Nephron (organoid): ENCODE measurements around the gene CCK.
A peak's percentile ranks its signal among the peaks of the same experiment; 100 is the strongest.

Experiments
- H3K27ac Mint-ChIP-seq, 3 experiments: 2 replicates each; pipeline ENCODE4 v1.8.0; 2020; ENCODE audit warnings: mixed read lengths in 3 of 3, mild to moderate bottlenecking in 2 of 3, moderate library complexity in 1 of 3
- H3K27me3 Mint-ChIP-seq: 2 replicates; pipeline ENCODE4 v1.8.0; 2021; ENCODE audit warnings: low read depth, mild to moderate bottlenecking, moderate library complexity, mixed read lengths
- H3K36me3 Mint-ChIP-seq: 2 replicates; pipeline ENCODE4 v1.8.0; 2020; ENCODE audit warnings: low read depth, mixed read lengths
- H3K4me1 Mint-ChIP-seq: 2 replicates; pipeline ENCODE4 v1.8.0; 2020; ENCODE audit warnings: mixed read lengths
- H3K4me3 Mint-ChIP-seq, 3 experiments: 2 replicates each; pipeline ENCODE4 v1.8.0; 2020; ENCODE audit warnings: mild to moderate bottlenecking in 3 of 3, mixed read lengths in 3 of 3, moderate library complexity in 2 of 3
- H3K9me3 Mint-ChIP-seq: 2 replicates; pipeline ENCODE4 v1.8.0; 2020; ENCODE audit warnings: mixed read lengths
- TF ChIP-seq, protein P1 (sequence below), 3 experiments: fragments of 200-600 bp; sonication (generic); IDR thresholded peaks; one replicate each; pipeline ENCODE4 v1.5.0; 2021; ENCODE audit warnings: antibody characterized with exemption in 3 of 3; ENCODE audit not compliant: unreplicated experiment in 3 of 3

Gene CCK

DNA sequence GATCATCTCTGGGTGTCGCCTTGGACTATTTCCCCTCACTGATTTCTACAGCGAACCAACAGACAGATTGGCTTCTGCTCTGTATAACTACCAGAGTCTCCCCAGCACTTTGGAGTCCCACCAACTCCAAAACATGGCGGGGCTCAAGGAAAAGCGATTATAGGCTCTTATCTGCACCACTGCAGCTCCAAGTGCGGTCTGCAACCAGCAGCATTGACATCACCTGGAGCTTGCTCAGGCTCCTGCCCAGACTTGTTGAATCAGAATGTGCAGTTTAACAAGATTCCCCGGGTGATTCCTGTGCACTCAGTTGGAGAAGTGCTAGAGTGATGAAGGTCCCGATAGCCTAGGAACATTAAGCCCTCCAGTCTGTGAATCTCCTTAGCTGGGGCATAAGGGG lies 9.0 kb downstream of the CCK start:
- peaks cover 54% of the 10 kb centered on the region for H3K27me3 Mint-ChIP-seq
- H3K27ac Mint-ChIP-seq, result no peak overlapping the region
- TF ChIP-seq, protein P1, sequence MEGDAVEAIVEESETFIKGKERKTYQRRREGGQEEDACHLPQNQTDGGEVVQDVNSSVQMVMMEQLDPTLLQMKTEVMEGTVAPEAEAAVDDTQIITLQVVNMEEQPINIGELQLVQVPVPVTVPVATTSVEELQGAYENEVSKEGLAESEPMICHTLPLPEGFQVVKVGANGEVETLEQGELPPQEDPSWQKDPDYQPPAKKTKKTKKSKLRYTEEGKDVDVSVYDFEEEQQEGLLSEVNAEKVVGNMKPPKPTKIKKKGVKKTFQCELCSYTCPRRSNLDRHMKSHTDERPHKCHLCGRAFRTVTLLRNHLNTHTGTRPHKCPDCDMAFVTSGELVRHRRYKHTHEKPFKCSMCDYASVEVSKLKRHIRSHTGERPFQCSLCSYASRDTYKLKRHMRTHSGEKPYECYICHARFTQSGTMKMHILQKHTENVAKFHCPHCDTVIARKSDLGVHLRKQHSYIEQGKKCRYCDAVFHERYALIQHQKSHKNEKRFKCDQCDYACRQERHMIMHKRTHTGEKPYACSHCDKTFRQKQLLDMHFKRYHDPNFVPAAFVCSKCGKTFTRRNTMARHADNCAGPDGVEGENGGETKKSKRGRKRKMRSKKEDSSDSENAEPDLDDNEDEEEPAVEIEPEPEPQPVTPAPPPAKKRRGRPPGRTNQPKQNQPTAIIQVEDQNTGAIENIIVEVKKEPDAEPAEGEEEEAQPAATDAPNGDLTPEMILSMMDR (IDR thresholded peaks at IDR 0.05; ENCODE audit: unreplicated experiment in 3 of 3), result no peak
- no peaks in the 10 kb centered on the region for H3K9me3 Mint-ChIP-seq
- no peaks in the 10 kb centered on the region for H3K4me1 Mint-ChIP-seq
- H3K36me3 Mint-ChIP-seq, result no peaks in the 10 kb centered on the region
- no peak overlapping the region for H3K4me3 Mint-ChIP-seq

- H3K27me3 Mint-ChIP-seq, result peaks cover 47% of the 10 kb centered on the region
Measured at GRCh38 chr3:42256135-42256819, 9.7 kb downstream of the CCK start.

DNA sequence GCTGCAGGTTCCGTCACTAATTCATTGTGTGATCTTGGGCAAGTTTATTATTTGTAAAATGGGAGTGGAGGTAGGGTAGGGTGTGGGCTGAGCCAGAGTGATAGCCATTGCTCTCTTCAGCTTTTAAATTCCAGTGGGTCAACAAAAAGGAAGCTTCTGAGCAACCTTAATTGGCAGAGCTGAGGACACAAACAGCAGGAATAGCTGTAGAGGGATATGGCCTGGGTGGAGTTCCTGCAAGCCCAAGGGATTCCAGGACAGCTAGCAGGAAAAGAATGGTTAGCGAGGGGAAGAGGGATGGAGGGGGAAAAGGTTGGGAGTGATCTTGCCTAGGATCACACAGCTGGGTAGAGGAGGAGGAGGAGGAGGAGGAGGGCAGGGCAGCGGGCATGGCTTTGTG lies 11.4 kb downstream of the CCK start:
- H3K4me1 Mint-ChIP-seq, result no peaks in the 10 kb centered on the region
- TF ChIP-seq, protein P1 (IDR thresholded peaks at IDR 0.05; ENCODE audit: unreplicated experiment in 3 of 3), result no peak
- H3K9me3 Mint-ChIP-seq, result no peaks in the 10 kb centered on the region
- no peak overlapping the region for H3K4me3 Mint-ChIP-seq
- peaks cover 42% of the 10 kb centered on the region for H3K27me3 Mint-ChIP-seq
- H3K36me3 Mint-ChIP-seq, result no peaks in the 10 kb centered on the region
- no peak overlapping the region for H3K27ac Mint-ChIP-seq

More at GRCh38 chr3:42256135-42256819, 9.7 kb downstream of the CCK start:
- TF ChIP-seq, protein P1 (IDR thresholded peaks at IDR 0.05; ENCODE audit: unreplicated experiment in 3 of 3), result no peak
- H3K36me3 Mint-ChIP-seq, result no peaks in the 10 kb centered on the region
- H3K4me3 Mint-ChIP-seq, result no peak overlapping the region
- no peak overlapping the region for H3K27ac Mint-ChIP-seq
- H3K4me1 Mint-ChIP-seq, result no peaks in the 10 kb centered on the region
- no peaks in the 10 kb centered on the region for H3K9me3 Mint-ChIP-seq

GRCh38 chr3:42250761-42251160 lies 15.2 kb downstream of the CCK start:
- Mint-ChIP-seq H3K4me1 (no peaks in the 10 kb centered on the region), H3K27me3 (peaks cover 55% of the 10 kb centered on the region), H3K4me3 (no peak overlapping the region), H3K9me3 (no peaks in the 10 kb centered on the region), H3K27ac (no peak overlapping the region), H3K36me3 (no peaks in the 10 kb centered on the region)
- TF ChIP-seq, protein P1 (IDR thresholded peaks at IDR 0.05; ENCODE audit: unreplicated experiment in 3 of 3), result no peak

DNA sequence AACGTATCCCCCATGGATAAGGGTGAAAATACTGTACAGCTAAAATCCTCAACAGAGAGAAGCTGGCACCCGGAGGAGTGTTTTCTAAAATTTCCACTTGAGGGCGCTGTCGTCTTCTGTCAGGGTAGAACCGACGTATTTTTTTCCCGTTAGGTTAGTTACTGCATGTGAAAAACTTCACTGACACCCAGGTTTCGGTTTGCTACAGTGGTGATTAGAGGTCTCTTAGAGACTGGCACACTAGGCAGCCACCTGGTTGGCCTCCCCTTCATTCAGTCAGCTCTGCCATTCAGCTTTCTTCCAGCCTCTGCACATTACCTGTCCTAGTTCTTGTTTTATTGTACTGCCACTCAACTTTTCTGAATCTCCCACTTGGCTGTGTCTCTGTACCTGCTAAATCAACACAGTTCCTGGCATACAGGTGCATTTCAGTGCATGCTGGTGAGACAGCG lies 18.4 kb downstream of the CCK start:
- H3K4me1 Mint-ChIP-seq, result no peaks in the 10 kb centered on the region
- peaks cover 38% of the 10 kb centered on the region for H3K27me3 Mint-ChIP-seq
- no peaks in the 10 kb centered on the region for H3K36me3 Mint-ChIP-seq
- H3K9me3 Mint-ChIP-seq, result peaks cover 4% of the 10 kb centered on the region
- TF ChIP-seq, protein P1 (IDR thresholded peaks at IDR 0.05; ENCODE audit: unreplicated experiment in 3 of 3), result peak; percentile 68 to 74 (median 72)
- no peak overlapping the region for H3K4me3 Mint-ChIP-seq
- no peak overlapping the region for H3K27ac Mint-ChIP-seq

- TF ChIP-seq, protein P1 (IDR thresholded peaks at IDR 0.05; ENCODE audit: unreplicated experiment in 3 of 3), result no peak
- Mint-ChIP-seq H3K36me3 (no peaks in the 10 kb centered on the region), H3K9me3 (peaks cover 7% of the 10 kb centered on the region), H3K4me1 (no peaks in the 10 kb centered on the region), H3K27me3 (peaks cover 35% of the 10 kb centered on the region), H3K4me3 (no peak overlapping the region), H3K27ac (no peak overlapping the region)
Measured at GRCh38 chr3:42246091-42246490, 19.9 kb downstream of the CCK start.
